GM23338 (cell line): ENCODE data around the gene DNAJC16. TPM values are rescaled to one million over a fixed set of nuclear protein-coding genes. Genes with fewer than 3 reads are reported as not detected.
A peak's percentile ranks its signal among the peaks of the same experiment; 100 is the strongest.
"Not testable (repeated sequence)": the region's sequence is repeated elsewhere in the genome, so short reads cannot be mapped to it uniquely, and the experiment has no call there.

Experiments
- ATAC-seq: fragments of 200-7000 bp; cut with Tn5 transposase; 3 replicates; pipeline ENCODE4 v1.9.1; 2020
- DNase-seq: peaks from one replicate; pipeline ENCODE4 v3.0.0-alpha.2; 2015; ENCODE audit warnings: low spot score
- H2AFZ ChIP-seq: fragments of 200-600 bp; sonication (generic); 2 replicates; pipeline ENCODE4 v1.8.0; 2016; ENCODE audit warnings: antibody characterized with exemption, mild to moderate bottlenecking, moderate library complexity
- H3F3A ChIP-seq: fragments of 200-600 bp; sonication (generic); replicated peaks from 2 replicates; pipeline ENCODE4 v1.8.0; 2017; ENCODE audit warnings: antibody characterized with exemption, mixed run types, low read depth
- H3K27ac ChIP-seq: fragments of 200-600 bp; sonication (generic); 2 replicates; pipeline ENCODE4 v1.6.1; 2016; ENCODE audit warnings: low read depth
- H3K27me3 ChIP-seq: fragments of 200-600 bp; sonication (generic); 2 replicates; pipeline ENCODE4 v1.8.0; 2016; ENCODE audit warnings: mild to moderate bottlenecking, mixed run types, moderate library complexity; ENCODE audit not compliant: insufficient read depth
- H3K36me3 ChIP-seq: fragments of 200-600 bp; sonication (generic); 2 replicates; pipeline ENCODE4 v1.8.0; 2016; ENCODE audit warnings: mild to moderate bottlenecking; ENCODE audit not compliant: insufficient read depth
- H3K4me1 ChIP-seq: fragments of 200-600 bp; sonication (generic); 2 replicates; pipeline ENCODE4 v1.8.0; 2016; ENCODE audit warnings: mild to moderate bottlenecking, moderate library complexity; ENCODE audit not compliant: insufficient read depth
- H3K4me2 ChIP-seq: fragments of 200-600 bp; sonication (generic); 2 replicates; pipeline ENCODE4 v1.7.1; 2017; ENCODE audit warnings: mixed run types
- H3K4me3 ChIP-seq: fragments of 200-600 bp; sonication (generic); 2 replicates; pipeline ENCODE4 v1.6.1; 2016; ENCODE audit warnings: mixed run types
- H3K79me2 ChIP-seq: fragments of 200-600 bp; sonication (generic); replicated peaks from 2 replicates; pipeline ENCODE4 v1.8.0; 2017; ENCODE audit warnings: mild to moderate bottlenecking; ENCODE audit not compliant: insufficient read depth
- H3K9me2 ChIP-seq: fragments of 200-600 bp; sonication (generic); 2 replicates; pipeline ENCODE4 v1.8.0; 2017; ENCODE audit not compliant: insufficient read depth
- H4K20me1 ChIP-seq: fragments of 200-600 bp; sonication (generic); replicated peaks from 2 replicates; pipeline ENCODE4 v1.8.0; 2017; ENCODE audit warnings: mild to moderate bottlenecking; ENCODE audit not compliant: insufficient read depth
- H3K27ac Mint-ChIP-seq: 2 replicates; pipeline ENCODE4 v1.8.0; 2020; ENCODE audit warnings: inconsistent platforms, mild to moderate bottlenecking, moderate library complexity, mixed read lengths
- H3K27me3 Mint-ChIP-seq: 3 replicates; pipeline ENCODE4 v1.8.0; 2022; ENCODE audit warnings: low read depth, mild to moderate bottlenecking, moderate library complexity, mixed read lengths, inconsistent platforms; ENCODE audit not compliant: insufficient read depth, poor library complexity
- H3K36me3 Mint-ChIP-seq: 3 replicates; pipeline ENCODE4 v1.8.0; 2021; ENCODE audit warnings: low read depth, mild to moderate bottlenecking, inconsistent platforms, moderate library complexity, mixed read lengths
- H3K4me1 Mint-ChIP-seq: 3 replicates; pipeline ENCODE4 v1.8.0; 2020; ENCODE audit warnings: mild to moderate bottlenecking, inconsistent platforms, mixed read lengths
- H3K4me3 Mint-ChIP-seq: 3 replicates; pipeline ENCODE4 v1.8.0; 2021; ENCODE audit warnings: moderate library complexity, mild to moderate bottlenecking, inconsistent platforms, mixed read lengths
- H3K9me3 Mint-ChIP-seq: 3 replicates; pipeline ENCODE4 v1.8.0; 2020; ENCODE audit warnings: moderate library complexity, mild to moderate bottlenecking, inconsistent platforms, mixed read lengths
- CREB1 ChIP-seq: fragments of 250-450 bp; sonication (Bioruptor Pico); IDR thresholded peaks from 2 replicates; pipeline ENCODE4 v1.5.0; 2020; ENCODE audit warnings: low read depth, mild to moderate bottlenecking, moderate library complexity
- CTCF ChIP-seq, 2 experiments: fragments of 200-600 bp in 1 of 2; sonication (generic) in 1 of 2; conservative IDR thresholded peaks; 2 replicates each; pipeline versions ENCODE4 v1.5.1 to v1.6.1; 2016 to 2017; ENCODE audit warnings: antibody characterized with exemption in 2 of 2, low read depth in 2 of 2, mild to moderate bottlenecking in 2 of 2, moderate library complexity in 1 of 2
- ETS1 ChIP-seq: IDR thresholded peaks from 2 replicates; pipeline ENCODE4 v1.6.1; 2016; ENCODE audit warnings: antibody characterized with exemption
- EZH2 ChIP-seq: fragments of 200-600 bp; sonication (generic); IDR thresholded peaks from one replicate; pipeline ENCODE4 v1.8.0; 2017; ENCODE audit warnings: antibody characterized with exemption, mild to moderate bottlenecking, low read depth; ENCODE audit not compliant: unreplicated experiment
- EZH2phosphoT487 ChIP-seq: fragments of 200-600 bp; sonication (generic); IDR thresholded peaks from one replicate; pipeline ENCODE4 v1.8.1; 2018; ENCODE audit warnings: antibody characterized with exemption; ENCODE audit not compliant: unreplicated experiment
- JUNB ChIP-seq: IDR thresholded peaks from one replicate; pipeline ENCODE4 v1.6.1; 2016; ENCODE audit warnings: antibody characterized with exemption; ENCODE audit not compliant: unreplicated experiment
- NANOG ChIP-seq: IDR thresholded peaks from 2 replicates; pipeline ENCODE4 v1.6.1; 2016; ENCODE audit warnings: antibody characterized with exemption, borderline replicate concordance
- POLR2AphosphoS5 ChIP-seq: IDR thresholded peaks from 2 replicates; pipeline ENCODE4 v1.6.1; 2016; ENCODE audit warnings: antibody characterized with exemption, low read depth
- STAT1 ChIP-seq: IDR thresholded peaks from one replicate; pipeline ENCODE4 v1.6.1; 2016; ENCODE audit warnings: antibody characterized with exemption; ENCODE audit not compliant: unreplicated experiment
- ZNF114 ChIP-seq: fragments of 250-450 bp; sonication (Bioruptor Pico); IDR thresholded peaks from 2 replicates; pipeline ENCODE4 v1.5.0; 2020; ENCODE audit warnings: mild to moderate bottlenecking, moderate library complexity
- ZNF462 ChIP-seq: fragments of 250-450 bp; sonication (Bioruptor Pico); IDR thresholded peaks from 2 replicates; pipeline ENCODE4 v1.5.0; 2020; ENCODE audit warnings: mild to moderate bottlenecking, moderate library complexity
- polyA plus RNA-seq: library from polyadenylated mRNA; unstranded; fragments of >200 nt; fragmentation: Nextera tagmentation; extraction: Ambion mirVana; gene quantifications from 2 replicates; pipeline ENCODE4 v1.2.1, GENCODE V29; 2016
- total RNA-seq: library from RNA; depleted of rRNA; stranded (reverse); fragments of >200 nt; shearing (Covaris generic); gene quantifications from 2 replicates; pipeline ENCODE4 v1.2.3, GENCODE V29; 2014

The DNAJC16 gene
- total and polyA plus RNA-seq, 2 experiments from 2014 or later = 6.3 to 18.0 TPM

GRCh38 chr1:15603050-15603965, 76.7 kb downstream of the DNAJC16 start (continued):
- TF ChIP-seq ZNF462 (no peak), CREB1 (CRISPR knock-in tag) (peak; percentile 65), STAT1 (no peak), NANOG (no peak), ZNF114 (no peak), EZH2phosphoT487 (no peak), CTCF (conservative IDR thresholded peaks at IDR 0.05; ENCODE audit: low read depth in 2 of 2) (no peak), JUNB (no peak), POLR2AphosphoS5 (peak; percentile 91), ETS1 (no peak), EZH2 (no peak)

GRCh38 chr1:15603966-15604282, 77.3 kb downstream of the DNAJC16 start:
- H3K4me1 ChIP-seq, DNase-seq, H4K20me1 ChIP-seq, ATAC-seq, H3K4me1 Mint-ChIP-seq, H3K27me3 ChIP-seq, H3F3A ChIP-seq, H3K36me3 Mint-ChIP-seq, H3K36me3 ChIP-seq, H3K79me2 ChIP-seq, H3K27ac Mint-ChIP-seq, H3K9me3 Mint-ChIP-seq, H3K9me2 ChIP-seq: not testable (repeated sequence)
- H3K27ac ChIP-seq = 0 out of 2 replicates have a peak overlapping the region, but pooled peaks have one; percentile 46
- H3K27me3 Mint-ChIP-seq = peaks cover 11% of the 10 kb centered on the region
- peak overlapping the region; percentile 77 for H3K4me3 Mint-ChIP-seq
- peak overlapping the region; percentile 70; the same call in 1 of the 2 replicates for H3K4me2 ChIP-seq
- H2AFZ ChIP-seq = peak overlapping the region; percentile 45; the same call in 1 of the 2 replicates
- peak overlapping the region; percentile 71; the same call in 1 of the 2 replicates for H3K4me3 ChIP-seq

GRCh38 chr1:15604400-15604799, 77.8 kb downstream of the DNAJC16 start:
- not testable (repeated sequence) for H4K20me1 ChIP-seq, H3K9me2 ChIP-seq, H3K4me2 ChIP-seq, H3K4me3 ChIP-seq, DNase-seq, H3K36me3 ChIP-seq, H3K4me1 Mint-ChIP-seq, H3K27ac ChIP-seq, H3K36me3 Mint-ChIP-seq, ATAC-seq, H2AFZ ChIP-seq, H3K4me1 ChIP-seq, H3K27me3 ChIP-seq, H3K27ac Mint-ChIP-seq, H3K9me3 Mint-ChIP-seq, H3K79me2 ChIP-seq, H3F3A ChIP-seq
- Mint-ChIP-seq H3K4me3 (peak overlapping the region; percentile 77; the same call in 2 of the 3 replicates), H3K27me3 (peaks cover 12% of the 10 kb centered on the region)
